Astrocyte (in vitro differentiated cells and primary cell): Measurements from ENCODE around the gene CD40LG.

Experiments used
- CTCF ChIP-seq: IDR thresholded peaks from 2 replicates; pipeline ENCODE4 v1.5.1; 2011; ENCODE audit warnings: low read depth, mild to moderate bottlenecking, inconsistent platforms, low read length, moderate library complexity; ENCODE audit not compliant: insufficient read depth
- EZH2 ChIP-seq: IDR thresholded peaks from 2 replicates; pipeline ENCODE4 v1.6.1; 2012; ENCODE audit warnings: mild to moderate bottlenecking, low read length, inconsistent platforms; ENCODE audit not compliant: insufficient read depth

- no peak for TF ChIP-seq CTCF
- no peak for TF ChIP-seq EZH2
These were observed 39.5 kb upstream of the CD40LG start for GRCh38 chrX:136608295-136608933.
